HCT116 (cell line): ENCODE measurements around the gene SCARB1. TPM values are rescaled to one million over a fixed set of nuclear protein-coding genes. Genes with fewer than 3 reads are reported as not detected.
"Not testable (repeated sequence)": the region's sequence is repeated elsewhere in the genome, so short reads cannot be mapped to it uniquely, and the experiment has no call there.

Experiments
- ATAC-seq: fragments of 200-7000 bp; cut with Tn5 transposase; 2 replicates; pipeline ENCODE4 v1.9.1; 2020; ENCODE audit warnings: mild to moderate bottlenecking, moderate library complexity
- BruUV-seq: library from RNA; stranded (reverse); fragments of 400-500 nt; replicated peaks from 2 replicates; lab custom pipeline; 2021; lab: Mats Ljungman, UMichigan
- CTCF ChIA-PET: fragments of 300-600 bp; sonication (Branson Sonifier 250); formaldehyde crosslinking; loops from one replicate; lab custom pipeline; 2021; ENCODE audit warnings: antibody characterized with exemption; lab: Charles Lee
- POLR2A ChIA-PET: fragments of 300-600, 350-600 bp; sonication (Branson Sonifier 250); formaldehyde crosslinking; loops from one replicate; lab custom pipeline; 2021; ENCODE audit warnings: antibody characterized with exemption; lab: Charles Lee
- RAD21 ChIA-PET, 2 experiments: fragments of 300-600 bp; sonication (Branson Sonifier 250); formaldehyde crosslinking; loops; one replicate each; lab custom pipeline; 2023; ENCODE audit warnings: low total read pairs in 2 of 2; ENCODE audit not compliant: uncharacterized antibody in 2 of 2, unreplicated experiment in 2 of 2, low non-redundant PET in 1 of 2; lab: Charles Lee
- DNase-seq: peaks from one replicate; pipeline ENCODE4 v3.0.0-alpha.2; 2010; ENCODE audit warnings: low read depth, low spot score
- H2AFZ ChIP-seq: fragments of 200-600 bp; shearing (Covaris generic), sonication (generic); 2 replicates; pipeline ENCODE4 v1.6.1; 2017; ENCODE audit warnings: low read depth, mixed run types, mixed read lengths, antibody characterized with exemption, low read length; ENCODE audit not compliant: poor library complexity, severe bottlenecking
- H3K27ac ChIP-seq: 2 replicates; pipeline ENCODE4 v1.5.1; 2012; ENCODE audit warnings: low read depth, low read length
- H3K27me3 ChIP-seq: fragments of 200-600 bp; sonication (generic); 2 replicates; pipeline ENCODE4 v1.6.1; 2016; ENCODE audit warnings: mixed run types, low read length, mixed read lengths; ENCODE audit not compliant: insufficient read depth
- H3K36me3 ChIP-seq, 2 experiments: fragments of 200-500 bp in 1 of 2; fragments of 200-600 bp in 1 of 2; sonication (Bioruptor generic) in 1 of 2; sonication (generic) in 1 of 2; 2 replicates each; pipeline versions ENCODE4 v1.5.1 to v1.6.1; 2014 to 2016; ENCODE audit warnings: low read length in 2 of 2, inconsistent platforms in 1 of 2, mixed read lengths in 1 of 2, mixed run types in 1 of 2; ENCODE audit not compliant: insufficient read depth in 2 of 2, control insufficient read depth in 1 of 2
- H3K4me1 ChIP-seq, 2 experiments: fragments of 200-600 bp in 1 of 2; sonication (generic) in 1 of 2; 2 replicates each; pipeline versions ENCODE4 v1.5.1 to v1.6.1; 2012 to 2017; ENCODE audit warnings: low read length in 2 of 2, inconsistent platforms in 1 of 2, mild to moderate bottlenecking in 1 of 2, mixed read lengths in 1 of 2, mixed run types in 1 of 2, moderate library complexity in 1 of 2; ENCODE audit not compliant: insufficient read depth in 2 of 2, control insufficient read depth in 1 of 2
- H3K4me2 ChIP-seq: fragments of 200-600 bp; sonication (generic); 2 replicates; pipeline ENCODE4 v1.6.1; 2017; ENCODE audit warnings: mixed run types, low read length, mixed read lengths
- H3K4me3 ChIP-seq, 2 experiments: fragments of 200-600 bp in 1 of 2; sonication (generic) in 1 of 2; replicated peaks in 1 of 2; 2 replicates each; pipeline ENCODE4 v1.5.1; 2011 to 2016; ENCODE audit warnings: low read length in 2 of 2, control low read depth in 1 of 2, low read depth in 1 of 2, mild to moderate bottlenecking in 1 of 2, mixed read lengths in 1 of 2, mixed run types in 1 of 2
- H3K79me2 ChIP-seq: fragments of 200-600 bp; sonication (generic); 2 replicates; pipeline ENCODE4 v1.6.1; 2017; ENCODE audit warnings: mild to moderate bottlenecking, mixed run types, low read length, moderate library complexity, mixed read lengths; ENCODE audit not compliant: insufficient read depth
- H3K9ac ChIP-seq: fragments of 200-600 bp; sonication (generic); 2 replicates; pipeline ENCODE4 v1.6.1; 2016; ENCODE audit warnings: low read length, mixed read lengths
- H3K9me2 ChIP-seq: fragments of 200-600 bp; sonication (generic), shearing (Covaris generic); 2 replicates; pipeline ENCODE4 v1.6.1; 2017; ENCODE audit warnings: mixed run types, mild to moderate bottlenecking, moderate library complexity; ENCODE audit not compliant: insufficient read depth
- H3K9me3 ChIP-seq, 2 experiments: fragments of 200-500 bp in 1 of 2; fragments of 200-600 bp in 1 of 2; sonication (Bioruptor generic) in 1 of 2; sonication (generic) in 1 of 2; 2 replicates each; pipeline ENCODE4 v1.6.1; 2014 to 2017; ENCODE audit warnings: low read length in 2 of 2, mixed read lengths in 2 of 2, inconsistent platforms in 1 of 2, low read depth in 1 of 2, mild to moderate bottlenecking in 1 of 2, mixed run types in 1 of 2, moderate library complexity in 1 of 2; ENCODE audit not compliant: control insufficient read depth in 1 of 2, insufficient read depth in 1 of 2
- H4K20me1 ChIP-seq: fragments of 200-600 bp; sonication (generic), shearing (Covaris generic); 2 replicates; pipeline ENCODE4 v1.6.1; 2017; ENCODE audit warnings: mixed run types, mild to moderate bottlenecking, moderate library complexity; ENCODE audit not compliant: insufficient read depth
- CBX3 ChIP-seq: IDR thresholded peaks from 2 replicates; pipeline ENCODE4 v1.6.1; 2012; ENCODE audit warnings: low read depth
- FOSL1 ChIP-seq: IDR thresholded peaks from 2 replicates; pipeline ENCODE4 v1.6.1; 2012; ENCODE audit warnings: low read depth
- JUND ChIP-seq: IDR thresholded peaks from 2 replicates; pipeline ENCODE4 v1.6.1; 2012
- RAD21 ChIP-seq: IDR thresholded peaks from 2 replicates; pipeline ENCODE4 v1.6.1; 2012; ENCODE audit warnings: low read depth, mild to moderate bottlenecking
- YY1 ChIP-seq: IDR thresholded peaks from 2 replicates; pipeline ENCODE4 v1.6.1; 2011; ENCODE audit warnings: low read length, low read depth, moderate library complexity, mild to moderate bottlenecking; ENCODE audit not compliant: insufficient replicate concordance; ENCODE audit errors: extremely low read depth
- intact Hi-C: fragments of 100-400 bp; cut with micrococcal nuclease; formaldehyde crosslinking; loops from 2 replicates; pipeline ENCODE4 v1.10.0; 2022
- total RNA-seq: library from RNA; stranded (reverse); gene quantifications from one replicate; pipeline ENCODE4 v1.2.1, GENCODE V29; 2021; ENCODE audit not compliant: unreplicated experiment
- TF ChIP-seq, protein P1 (sequence below): IDR thresholded peaks from 2 replicates; pipeline ENCODE4 v1.6.1; 2012

The SCARB1 gene
- total RNA-seq, 1 experiment from 2014 or later, result 95.5 TPM

DNA sequence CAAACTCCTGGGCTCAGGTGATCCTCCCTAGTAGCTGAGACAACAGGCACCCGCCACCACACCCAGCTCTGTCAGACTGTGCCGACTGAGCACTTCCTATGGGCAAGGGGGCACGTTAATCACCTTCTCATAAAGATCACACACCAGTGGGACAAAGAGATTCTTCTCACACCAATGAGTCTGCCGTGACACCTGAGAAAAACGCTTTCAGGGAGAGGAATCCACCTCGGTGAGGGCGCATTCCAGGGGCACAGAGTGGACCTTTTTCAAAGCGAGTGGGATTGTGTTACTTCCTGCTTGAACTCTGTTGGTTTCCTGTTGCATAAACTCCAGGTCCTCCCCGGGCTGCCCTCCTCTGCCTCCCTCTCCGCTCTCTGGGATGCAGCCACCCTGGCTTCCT is 17.5 kb upstream of the SCARB1 start:
- peak overlapping the region; percentile 64 for H3K4me2 ChIP-seq
- no peaks in the 10 kb centered on the region for H3K9me2 ChIP-seq

DNA sequence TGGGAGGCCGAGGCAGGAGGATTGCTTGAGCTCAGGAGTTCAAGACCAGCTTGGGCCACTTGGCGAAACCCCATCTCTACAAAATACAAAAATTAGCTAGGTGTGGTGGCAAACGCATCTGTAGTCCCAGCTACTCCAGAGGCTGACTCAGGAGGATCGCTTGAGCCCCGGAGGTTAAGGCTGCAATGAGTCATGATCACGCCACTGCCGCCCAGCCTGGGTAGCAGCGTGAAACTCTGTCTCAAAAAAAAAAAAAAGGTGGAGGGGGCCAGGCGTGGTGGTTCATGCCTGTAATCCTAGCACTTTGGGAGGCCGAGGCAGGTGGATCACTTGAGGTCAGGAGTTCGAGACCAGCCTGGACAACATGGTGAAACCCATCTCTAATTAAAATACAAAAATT is 16.7 kb upstream of the SCARB1 start:
- H3K79me2 ChIP-seq, BruUV-seq, H2AFZ ChIP-seq, H3K27ac ChIP-seq, H4K20me1 ChIP-seq, H3K36me3 ChIP-seq, H3K9ac ChIP-seq, H3K9me2 ChIP-seq, intact Hi-C loops, H3K27me3 ChIP-seq, DNase-seq, H3K9me3 ChIP-seq: not testable (repeated sequence)
- TF ChIP-seq CBX3 (peak; percentile 20; the same call in 1 of the 2 replicates), JUND (peak; percentile 59), FOSL1 (peak; percentile 63)
- TF ChIP-seq, protein P1, sequence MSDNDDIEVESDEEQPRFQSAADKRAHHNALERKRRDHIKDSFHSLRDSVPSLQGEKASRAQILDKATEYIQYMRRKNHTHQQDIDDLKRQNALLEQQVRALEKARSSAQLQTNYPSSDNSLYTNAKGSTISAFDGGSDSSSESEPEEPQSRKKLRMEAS, result peak; percentile 24; the same call in 1 of the 2 replicates
- POLR2A ChIA-PET, result interaction anchor here (1.0 to 1.5 kb wide), 2 partner anchors 18 to 29 kb away, joined by 4 read pairs; no protein-coding TSS in a partner anchor
- Histone ChIP-seq H3K4me3 (peak overlapping the region in 1 of 2 experiments; percentile 4; a peak in 1 of 4 replicates), H3K4me1 (peaks cover 15 to 33% of the 10 kb centered on the region in 2 experiments; a peak in 3 of 4 replicates), H3K4me2 (peak overlapping the region; percentile 64)
- ATAC-seq, result peak; percentile 78
- RAD21 ChIA-PET, result interaction anchor here in 1 of 2 experiments (0.7 kb wide), 1 partner anchor 8 kb away, joined by 3 read pairs; no protein-coding TSS in a partner anchor
- CTCF ChIA-PET, result interaction anchor here (2.1 kb wide), 1 partner anchor 26 kb away, joined by 9 read pairs; no protein-coding TSS in a partner anchor

More for the DNA sequence above, 17.5 kb upstream of the SCARB1 start:
- no peaks in the 10 kb centered on the region for H3K36me3 ChIP-seq
- ATAC-seq (peak; percentile 47), DNase-seq (no peak)
- TF ChIP-seq RAD21 (no peak), YY1 (no peak)
- H3K79me2 ChIP-seq, result no peaks in the 10 kb centered on the region
- no peak overlapping the region for H3K27ac ChIP-seq
- no peaks in the 10 kb centered on the region for H4K20me1 ChIP-seq
- POLR2A ChIA-PET, result interaction anchor here (1.0 kb wide), 1 partner anchor 42 kb away, joined by 3 read pairs; no protein-coding TSS in a partner anchor
- H3K9me3 ChIP-seq, result no peaks in the 10 kb centered on the region
- BruUV-seq, result no TSS peak
- intact Hi-C loops, result no loop called here
- peak overlapping the region; percentile 27 for H2AFZ ChIP-seq
- no peak overlapping the region; a peak in 1 of 4 replicates for H3K4me3 ChIP-seq
- CTCF ChIA-PET, result interaction anchor here (2.1 kb wide), 1 partner anchor 25 kb away, joined by 9 read pairs; no protein-coding TSS in a partner anchor
- H3K9ac ChIP-seq, result no peak overlapping the region; the same call in 1 of the 2 replicates
- H3K4me1 ChIP-seq, result peaks cover 15 to 33% of the 10 kb centered on the region in 2 experiments; a peak in 3 of 4 replicates
- RAD21 ChIA-PET, result no interaction called here
- H3K27me3 ChIP-seq, result no peaks in the 10 kb centered on the region
